ENCODE measurements around the gene AOPEP. TPM values are rescaled to one million over a fixed set of nuclear protein-coding genes. Genes with fewer than 3 reads are reported as not detected.

Gene AOPEP
- total and polyA plus RNA-seq, 2 donors (not counting 3 experiments of a cell fraction or from before 2014, with no cell fraction given): 20.2 to 41.6 TPM

GRCh38 chr9:94850540-94851434, 124.3 kb downstream of the AOPEP start:
- dilution Hi-C loops (cut with MboI; ENCODE audit: extremely low pct_ligation_motif_present, low sequenced_read_pairs) (no loop called here), intact Hi-C loops (cut with micrococcal nuclease) (no loop called here)
- Histone ChIP-seq H3K4me2 (ENCODE audit: insufficient read depth, low read length) (no peak overlapping the region), H3K9me3 (replicated peaks; ENCODE audit: control insufficient read depth, insufficient read depth, low read length) (no peaks in the 10 kb centered on the region), H3K27me3 (ENCODE audit: control insufficient read depth in 2 of 2, insufficient read depth in 2 of 2, low read length in 2 of 2) (no peaks in the 10 kb centered on the region), H3K79me2 (ENCODE audit: control insufficient read depth, insufficient read depth, low read length) (no peaks in the 10 kb centered on the region), H2AFZ (ENCODE audit: low read depth, low read length) (no peak overlapping the region), H4K20me1 (replicated peaks; ENCODE audit: control insufficient read depth, extremely low read depth, insufficient read depth, low read length) (no peaks in the 10 kb centered on the region), H3K36me3 (ENCODE audit: control insufficient read depth in 2 of 2, extremely low read depth in 1 of 2, insufficient read depth in 2 of 2, low read length in 2 of 2) (no peaks in the 10 kb centered on the region), H3K9me1 (replicated peaks; ENCODE audit: control insufficient read depth, extremely low read depth, insufficient read depth, low read length) (no peaks in the 10 kb centered on the region), H3K4me1 (ENCODE audit: control insufficient read depth, extremely low read depth, insufficient read depth, low read length) (peaks cover 11% of the 10 kb centered on the region), H3K4me3 (replicated peaks in 1 of 3; ENCODE audit: insufficient read depth in 1 of 3, low read depth in 1 of 3, low read length in 3 of 3) (no peak overlapping the region), H3K27ac (ENCODE audit: insufficient read depth, low read depth, low read length) (no peak overlapping the region), H3K9ac (replicated peaks; ENCODE audit: extremely low read depth, insufficient read depth, low read length) (no peak overlapping the region)
- CTCF ChIA-PET: interaction anchor here (1.3 kb wide), 1 partner anchor 63 kb away, joined by 3 read pairs; no protein-coding TSS in a partner anchor
- TF ChIP-seq POLR2AphosphoS5 (IDR thresholded peaks at IDR 0.05; ENCODE audit: insufficient read depth, low read depth, low read length) (no peak), FOS (IDR thresholded peaks at IDR 0.05; ENCODE audit: borderline replicate concordance, insufficient read depth, low read length) (no peak), MYC (IDR thresholded peaks at IDR 0.05; ENCODE audit: low read depth, low read length) (no peak), JUN (IDR thresholded peaks at IDR 0.05; ENCODE audit: borderline replicate concordance, insufficient read depth, insufficient read length, low read depth) (no peak), POLR2A (IDR thresholded peaks at IDR 0.05; ENCODE audit: low read depth, low read length) (no peak), MAX (IDR thresholded peaks at IDR 0.05; ENCODE audit: insufficient read depth, insufficient read length) (no peak)
- FAIRE-seq (no peak), DNase-seq (ENCODE audit: low read depth, low spot score) (no peak)
- POLR2A ChIA-PET: no interaction called here
- no TSS peak for BruUV-seq (replicated peaks)

DNA sequence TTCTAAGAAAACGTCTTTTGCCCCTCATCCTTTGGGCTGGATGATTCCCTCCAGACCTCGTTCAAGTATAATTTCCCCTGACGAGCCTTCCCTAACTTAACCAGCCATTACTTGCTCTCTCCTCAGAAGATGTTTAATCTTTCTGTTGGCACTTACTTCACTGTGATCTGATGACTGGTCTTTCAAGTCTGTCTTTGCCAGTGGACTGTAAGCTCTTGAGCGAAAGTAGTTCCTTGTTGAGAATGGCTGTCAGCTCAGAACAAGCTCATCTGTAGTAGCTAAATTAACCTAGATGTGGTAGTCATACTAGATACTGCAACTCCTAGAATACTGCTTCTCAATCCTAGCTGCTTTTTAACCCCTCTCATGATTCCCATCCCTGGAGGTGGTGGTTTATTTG, 125.0 kb downstream of the AOPEP start:
- Histone ChIP-seq H3K9ac (replicated peaks; ENCODE audit: extremely low read depth, insufficient read depth, low read length) (no peak overlapping the region), H3K4me1 (ENCODE audit: control insufficient read depth, extremely low read depth, insufficient read depth, low read length) (peaks cover 11% of the 10 kb centered on the region), H3K4me3 (replicated peaks in 1 of 3; ENCODE audit: insufficient read depth in 1 of 3, low read depth in 1 of 3, low read length in 3 of 3) (no peak overlapping the region), H2AFZ (ENCODE audit: low read depth, low read length) (no peak overlapping the region), H3K27me3 (ENCODE audit: control insufficient read depth in 2 of 2, insufficient read depth in 2 of 2, low read length in 2 of 2) (no peaks in the 10 kb centered on the region), H3K79me2 (ENCODE audit: control insufficient read depth, insufficient read depth, low read length) (no peaks in the 10 kb centered on the region), H3K36me3 (ENCODE audit: control insufficient read depth in 2 of 2, extremely low read depth in 1 of 2, insufficient read depth in 2 of 2, low read length in 2 of 2) (no peaks in the 10 kb centered on the region), H3K27ac (ENCODE audit: insufficient read depth, low read depth, low read length) (no peak overlapping the region), H3K4me2 (ENCODE audit: insufficient read depth, low read length) (no peak overlapping the region), H4K20me1 (replicated peaks; ENCODE audit: control insufficient read depth, extremely low read depth, insufficient read depth, low read length) (no peaks in the 10 kb centered on the region), H3K9me3 (replicated peaks; ENCODE audit: control insufficient read depth, insufficient read depth, low read length) (no peaks in the 10 kb centered on the region), H3K9me1 (replicated peaks; ENCODE audit: control insufficient read depth, extremely low read depth, insufficient read depth, low read length) (no peaks in the 10 kb centered on the region)
- FAIRE-seq: no peak
- TF ChIP-seq EZH2 (IDR thresholded peaks at IDR 0.05; ENCODE audit: borderline replicate concordance, low read depth, low read length, severe bottlenecking) (no peak), FOS (IDR thresholded peaks at IDR 0.05; ENCODE audit: borderline replicate concordance, insufficient read depth, low read length) (no peak), GATA2 (IDR thresholded peaks at IDR 0.05; ENCODE audit: insufficient read depth, insufficient read length, low read depth, low read length) (no peak), MYC (IDR thresholded peaks at IDR 0.05; ENCODE audit: low read depth, low read length) (no peak), MAX (IDR thresholded peaks at IDR 0.05; ENCODE audit: insufficient read depth, insufficient read length) (no peak), JUN (IDR thresholded peaks at IDR 0.05; ENCODE audit: borderline replicate concordance, insufficient read depth, insufficient read length, low read depth) (no peak), POLR2AphosphoS5 (IDR thresholded peaks at IDR 0.05; ENCODE audit: insufficient read depth, low read depth, low read length) (no peak), POLR2A (IDR thresholded peaks at IDR 0.05; ENCODE audit: low read depth, low read length) (no peak)
- TF ChIP-seq, protein P1, sequence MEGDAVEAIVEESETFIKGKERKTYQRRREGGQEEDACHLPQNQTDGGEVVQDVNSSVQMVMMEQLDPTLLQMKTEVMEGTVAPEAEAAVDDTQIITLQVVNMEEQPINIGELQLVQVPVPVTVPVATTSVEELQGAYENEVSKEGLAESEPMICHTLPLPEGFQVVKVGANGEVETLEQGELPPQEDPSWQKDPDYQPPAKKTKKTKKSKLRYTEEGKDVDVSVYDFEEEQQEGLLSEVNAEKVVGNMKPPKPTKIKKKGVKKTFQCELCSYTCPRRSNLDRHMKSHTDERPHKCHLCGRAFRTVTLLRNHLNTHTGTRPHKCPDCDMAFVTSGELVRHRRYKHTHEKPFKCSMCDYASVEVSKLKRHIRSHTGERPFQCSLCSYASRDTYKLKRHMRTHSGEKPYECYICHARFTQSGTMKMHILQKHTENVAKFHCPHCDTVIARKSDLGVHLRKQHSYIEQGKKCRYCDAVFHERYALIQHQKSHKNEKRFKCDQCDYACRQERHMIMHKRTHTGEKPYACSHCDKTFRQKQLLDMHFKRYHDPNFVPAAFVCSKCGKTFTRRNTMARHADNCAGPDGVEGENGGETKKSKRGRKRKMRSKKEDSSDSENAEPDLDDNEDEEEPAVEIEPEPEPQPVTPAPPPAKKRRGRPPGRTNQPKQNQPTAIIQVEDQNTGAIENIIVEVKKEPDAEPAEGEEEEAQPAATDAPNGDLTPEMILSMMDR (IDR thresholded peaks at IDR 0.05; ENCODE audit: extremely low read depth in 1 of 2, insufficient read depth in 1 of 2, low read depth in 1 of 2, low read length in 2 of 2): no peak
- ChIA-PET CTCF (interaction anchor here (1.3 kb wide), 1 partner anchor 62 kb away, joined by 3 read pairs; no protein-coding TSS in a partner anchor), POLR2A (no interaction called here)
- intact Hi-C loops (cut with micrococcal nuclease) (no loop called here), dilution Hi-C loops (cut with MboI; ENCODE audit: extremely low pct_ligation_motif_present, low sequenced_read_pairs) (no loop called here)
- BruUV-seq (replicated peaks): no TSS peak
- no peak for DNase-seq (ENCODE audit: low read depth, low spot score)

All from endothelial cell of umbilical vein (primary cell).